Vagina (tissue), 2 donors: Measurements from ENCODE around the gene CCDC7. TPM values are rescaled to one million over a fixed set of nuclear protein-coding genes. Genes with fewer than 3 reads are reported as not detected.

Source experiments
- DNase-seq, 2 donors: peaks; one replicate each; pipeline ENCODE4 v3.0.0-alpha.2; 2017; ENCODE audit errors: extremely low spot score in 2 of 2
- H3K27ac ChIP-seq: fragments of 200-600 bp; sonication (generic); one replicate; pipeline ENCODE4 v1.5.1; 2019
- H3K27me3 ChIP-seq: fragments of 200-600 bp; sonication (generic); one replicate; pipeline ENCODE4 v1.5.1; 2019
- H3K36me3 ChIP-seq, 2 donors: fragments of 200-600 bp; sonication (generic); one replicate each; pipeline ENCODE4 v1.5.1; 2017 to 2019
- H3K4me1 ChIP-seq: fragments of 200-600 bp; sonication (generic); one replicate; pipeline ENCODE4 v1.5.1; 2019
- H3K4me3 ChIP-seq, 2 donors: fragments of 200-600 bp; sonication (generic); 1 replicate in 1 of 2; 2 replicates in 1 of 2; pipeline ENCODE4 v1.5.1; 2016 to 2019
- H3K9me3 ChIP-seq: fragments of 200-600 bp; sonication (generic); one replicate; pipeline ENCODE4 v1.5.1; 2019
- POLR2A ChIP-seq, 2 donors: fragments of 450-650 bp; IDR thresholded peaks; one replicate each; pipeline ENCODE4 v1.6.1; 2017; ENCODE audit warnings: antibody characterized with exemption in 2 of 2, mild to moderate bottlenecking in 2 of 2, moderate library complexity in 2 of 2
- POLR2AphosphoS5 ChIP-seq, 2 donors: sonication (generic); formaldehyde crosslinking; IDR thresholded peaks; one replicate each; pipeline ENCODE4 v1.9.0; 2017; ENCODE audit warnings: antibody characterized with exemption in 2 of 2, mild to moderate bottlenecking in 2 of 2, low read depth in 1 of 2; ENCODE audit not compliant: insufficient read depth in 1 of 2
- intact Hi-C: fragments of 100-400 bp; cut with DNase I; formaldehyde crosslinking; loops from one replicate; pipeline ENCODE4 v1.15.1; 2023
- total RNA-seq: library from RNA; depleted of rRNA; stranded (reverse); fragments of >200 nt; gene quantifications from one replicate; pipeline ENCODE4 v1.2.3, GENCODE V29; 2016
- TF ChIP-seq, protein P1 (sequence below), 3 experiments: fragments of 450-650 bp in 2 of 3; fragments of 200-600 bp in 1 of 3; sonication (generic) in 1 of 3; IDR thresholded peaks; one replicate each; pipeline ENCODE4 v1.5.1; 2017 to 2019; ENCODE audit warnings: antibody characterized with exemption in 3 of 3, mild to moderate bottlenecking in 2 of 3, moderate library complexity in 2 of 3

The CCDC7 gene
- total RNA-seq, 1 donor from 2014 or later = 22.8 TPM

DNA sequence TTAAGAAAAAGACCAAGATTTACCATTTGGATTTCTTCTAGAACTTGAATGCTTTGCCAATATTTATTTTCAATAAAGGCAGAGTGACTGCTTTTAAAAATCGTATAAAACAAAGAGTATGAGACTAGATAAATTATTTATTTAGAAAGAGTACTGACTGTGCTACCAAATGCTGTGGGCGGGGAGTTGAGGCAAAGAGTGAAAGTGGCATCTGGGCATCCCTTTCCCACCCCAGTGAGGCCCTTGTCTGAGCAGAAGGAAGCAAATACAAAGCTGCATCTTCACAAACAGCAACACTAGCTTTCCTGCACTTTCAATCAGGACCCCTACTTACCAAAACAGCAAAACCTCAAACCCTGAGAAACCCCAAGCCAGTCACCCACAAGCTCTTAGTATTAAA, 477.2 kb downstream of the CCDC7 start:
- Histone ChIP-seq H3K4me1 (no peaks in the 10 kb centered on the region), H3K9me3 (no peaks in the 10 kb centered on the region), H3K36me3 (peaks cover 7 to 86% of the 10 kb centered on the region in 2 donors), H3K4me3 (no peak overlapping the region), H3K27me3 (no peaks in the 10 kb centered on the region), H3K27ac (no peak overlapping the region)
- no peak for DNase-seq
- TF ChIP-seq, protein P1, sequence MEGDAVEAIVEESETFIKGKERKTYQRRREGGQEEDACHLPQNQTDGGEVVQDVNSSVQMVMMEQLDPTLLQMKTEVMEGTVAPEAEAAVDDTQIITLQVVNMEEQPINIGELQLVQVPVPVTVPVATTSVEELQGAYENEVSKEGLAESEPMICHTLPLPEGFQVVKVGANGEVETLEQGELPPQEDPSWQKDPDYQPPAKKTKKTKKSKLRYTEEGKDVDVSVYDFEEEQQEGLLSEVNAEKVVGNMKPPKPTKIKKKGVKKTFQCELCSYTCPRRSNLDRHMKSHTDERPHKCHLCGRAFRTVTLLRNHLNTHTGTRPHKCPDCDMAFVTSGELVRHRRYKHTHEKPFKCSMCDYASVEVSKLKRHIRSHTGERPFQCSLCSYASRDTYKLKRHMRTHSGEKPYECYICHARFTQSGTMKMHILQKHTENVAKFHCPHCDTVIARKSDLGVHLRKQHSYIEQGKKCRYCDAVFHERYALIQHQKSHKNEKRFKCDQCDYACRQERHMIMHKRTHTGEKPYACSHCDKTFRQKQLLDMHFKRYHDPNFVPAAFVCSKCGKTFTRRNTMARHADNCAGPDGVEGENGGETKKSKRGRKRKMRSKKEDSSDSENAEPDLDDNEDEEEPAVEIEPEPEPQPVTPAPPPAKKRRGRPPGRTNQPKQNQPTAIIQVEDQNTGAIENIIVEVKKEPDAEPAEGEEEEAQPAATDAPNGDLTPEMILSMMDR (IDR thresholded peaks at IDR 0.05) = no peak
- TF ChIP-seq POLR2A (IDR thresholded peaks at IDR 0.05) (no peak), POLR2AphosphoS5 (IDR thresholded peaks at IDR 0.05; ENCODE audit: insufficient read depth in 1 of 2, low read depth in 1 of 2) (no peak)
- intact Hi-C loops = no loop called here

GRCh38 chr10:32923849-32924248, 477.9 kb downstream of the CCDC7 start:
- Histone ChIP-seq H3K4me3 (no peak overlapping the region), H3K36me3 (peaks cover 7 to 81% of the 10 kb centered on the region in 2 donors), H3K9me3 (no peaks in the 10 kb centered on the region), H3K4me1 (peaks cover under 1% of the 10 kb centered on the region), H3K27me3 (no peaks in the 10 kb centered on the region), H3K27ac (no peak overlapping the region)
- TF ChIP-seq POLR2AphosphoS5 (IDR thresholded peaks at IDR 0.05; ENCODE audit: insufficient read depth in 1 of 2, low read depth in 1 of 2) (no peak), POLR2A (IDR thresholded peaks at IDR 0.05) (no peak)
- TF ChIP-seq, protein P1 (IDR thresholded peaks at IDR 0.05) = no peak
- intact Hi-C loops = no loop called here
- no peak for DNase-seq

Other genes starting within 250 kb of the CCDC7 start
- gene EPC1, start 99.0 kb upstream of the CCDC7 start, total RNA-seq = 54.5 TPM